ENCODE results near the gene B4GALNT4.

- TF ChIP-seq POLR2AphosphoS5 (IDR thresholded peaks at IDR 0.05) (no peak), CTCF (IDR thresholded peaks at IDR 0.05) (no peak), EP300 (IDR thresholded peaks at IDR 0.05) (no peak)
These were observed 18.5 kb upstream of the B4GALNT4 start for GRCh38 chr11:350723-351255.
